ENCODE results near the gene FLACC1.

FLACC1 gene

GRCh38 chr2:201327678-201328077 is 29.5 kb downstream of the FLACC1 start:
- ATAC-seq: no peak
- TF ChIP-seq ZNF565 (CRISPR knock-in tag; conservative IDR thresholded peaks at IDR 0.05; ENCODE audit: low read depth) (no peak), CREB5 (CRISPR knock-in tag; IDR thresholded peaks at IDR 0.05; ENCODE audit: low read depth) (no peak), ZFP3 (CRISPR knock-in tag; IDR thresholded peaks at IDR 0.05) (no peak), TOX (CRISPR knock-in tag; IDR thresholded peaks at IDR 0.05; ENCODE audit: borderline replicate concordance) (no peak), TCF4 (CRISPR knock-in tag; IDR thresholded peaks at IDR 0.05; ENCODE audit: borderline replicate concordance) (no peak), ZC3H10 (CRISPR knock-in tag; IDR thresholded peaks at IDR 0.05) (no peak), OSR1 (CRISPR knock-in tag; IDR thresholded peaks at IDR 0.05) (no peak), ZNF70 (CRISPR knock-in tag; IDR thresholded peaks at IDR 0.05) (no peak), ARNTL (CRISPR knock-in tag; IDR thresholded peaks at IDR 0.05; ENCODE audit: borderline replicate concordance, low read depth) (no peak), GLIS3 (CRISPR knock-in tag; IDR thresholded peaks at IDR 0.05) (no peak), SNAI2 (CRISPR knock-in tag; IDR thresholded peaks at IDR 0.05) (no peak), ZNF8 (CRISPR knock-in tag; IDR thresholded peaks at IDR 0.05) (no peak), ISL1 (CRISPR knock-in tag; IDR thresholded peaks at IDR 0.05) (no peak), PPARA (CRISPR knock-in tag; IDR thresholded peaks at IDR 0.05; ENCODE audit: borderline replicate concordance) (no peak), RARB (CRISPR knock-in tag; IDR thresholded peaks at IDR 0.05) (no peak), TSHZ2 (CRISPR knock-in tag; IDR thresholded peaks at IDR 0.05) (no peak)

DNA sequence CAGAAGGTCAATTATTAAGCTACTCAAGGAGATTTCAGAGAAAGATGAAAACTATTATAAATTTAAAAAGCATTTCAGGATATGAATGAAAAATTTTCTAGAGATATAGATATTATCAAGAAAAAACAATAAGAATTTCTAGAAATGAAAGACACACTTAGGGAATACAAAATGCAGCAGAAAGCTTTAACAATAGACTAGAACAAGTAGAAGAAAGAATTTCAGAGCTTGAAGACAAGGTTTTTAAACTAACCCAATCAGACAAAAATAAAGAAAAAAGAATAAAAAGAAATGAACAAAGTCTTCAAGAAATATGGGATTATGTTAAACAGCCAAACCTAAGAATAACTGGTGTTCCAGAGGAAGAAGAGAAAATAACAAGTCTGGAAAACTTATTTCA is 34.4 kb downstream of the FLACC1 start:
- TF ChIP-seq ZNF70 (CRISPR knock-in tag; IDR thresholded peaks at IDR 0.05): no peak
- peak; percentile 44; the same call in 1 of the 2 replicates for TF ChIP-seq ZFP30 (CRISPR knock-in tag; IDR thresholded peaks at IDR 0.05)
- no peak for ATAC-seq

DNA sequence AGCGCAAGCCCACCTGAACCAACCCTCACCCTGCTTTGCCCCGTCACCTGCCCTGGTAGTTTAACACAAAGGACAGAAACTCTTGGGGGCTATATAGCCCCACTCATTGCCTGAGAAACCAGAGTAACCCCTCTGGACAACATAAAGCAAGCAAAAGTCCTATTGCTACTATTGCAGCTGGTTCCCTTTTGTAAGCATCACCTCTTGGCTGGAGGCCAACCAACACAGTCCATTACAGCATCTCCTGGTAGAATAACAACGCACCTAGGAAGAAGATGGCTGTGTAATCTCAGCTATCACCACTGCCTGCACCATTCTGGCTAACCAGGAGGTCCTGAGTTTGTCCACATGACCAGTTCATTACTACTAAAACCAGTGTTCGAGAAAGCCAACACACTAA is 36.4 kb downstream of the FLACC1 start:
- no peak for ATAC-seq
- TF ChIP-seq SNAI2 (CRISPR knock-in tag; IDR thresholded peaks at IDR 0.05) (no peak), OSR1 (CRISPR knock-in tag; IDR thresholded peaks at IDR 0.05) (no peak), CREB5 (CRISPR knock-in tag; IDR thresholded peaks at IDR 0.05; ENCODE audit: low read depth) (no peak), TCF4 (CRISPR knock-in tag; IDR thresholded peaks at IDR 0.05; ENCODE audit: borderline replicate concordance) (no peak), ZC3H10 (CRISPR knock-in tag; IDR thresholded peaks at IDR 0.05) (no peak), ZFP30 (CRISPR knock-in tag; IDR thresholded peaks at IDR 0.05) (no peak), ISL1 (CRISPR knock-in tag; IDR thresholded peaks at IDR 0.05) (no peak), ZNF565 (CRISPR knock-in tag; conservative IDR thresholded peaks at IDR 0.05; ENCODE audit: low read depth) (no peak), PPARA (CRISPR knock-in tag; IDR thresholded peaks at IDR 0.05; ENCODE audit: borderline replicate concordance) (no peak), GLIS3 (CRISPR knock-in tag; IDR thresholded peaks at IDR 0.05) (no peak)

GRCh38 chr2:201320257-201320656 is 36.9 kb downstream of the FLACC1 start:
- no peak for ATAC-seq
- TF ChIP-seq ESRRG (CRISPR knock-in tag; IDR thresholded peaks at IDR 0.05) (no peak), BACH2 (CRISPR knock-in tag; IDR thresholded peaks at IDR 0.05; ENCODE audit: borderline replicate concordance) (no peak), ZC3H10 (CRISPR knock-in tag; IDR thresholded peaks at IDR 0.05) (no peak), PPARA (CRISPR knock-in tag; IDR thresholded peaks at IDR 0.05; ENCODE audit: borderline replicate concordance) (no peak), TOX (CRISPR knock-in tag; IDR thresholded peaks at IDR 0.05; ENCODE audit: borderline replicate concordance) (no peak), ISL1 (CRISPR knock-in tag; IDR thresholded peaks at IDR 0.05) (no peak), SNAI2 (CRISPR knock-in tag; IDR thresholded peaks at IDR 0.05) (no peak), ZFP30 (CRISPR knock-in tag; IDR thresholded peaks at IDR 0.05) (no peak), ZNF565 (CRISPR knock-in tag; conservative IDR thresholded peaks at IDR 0.05; ENCODE audit: low read depth) (no peak), OSR1 (CRISPR knock-in tag; IDR thresholded peaks at IDR 0.05) (no peak), TCF4 (CRISPR knock-in tag; IDR thresholded peaks at IDR 0.05; ENCODE audit: borderline replicate concordance) (no peak), CREB5 (CRISPR knock-in tag; IDR thresholded peaks at IDR 0.05; ENCODE audit: low read depth) (no peak), ZNF8 (CRISPR knock-in tag; IDR thresholded peaks at IDR 0.05) (no peak), ZFP3 (CRISPR knock-in tag; IDR thresholded peaks at IDR 0.05) (no peak)
- TF ChIP-seq, protein P1, sequence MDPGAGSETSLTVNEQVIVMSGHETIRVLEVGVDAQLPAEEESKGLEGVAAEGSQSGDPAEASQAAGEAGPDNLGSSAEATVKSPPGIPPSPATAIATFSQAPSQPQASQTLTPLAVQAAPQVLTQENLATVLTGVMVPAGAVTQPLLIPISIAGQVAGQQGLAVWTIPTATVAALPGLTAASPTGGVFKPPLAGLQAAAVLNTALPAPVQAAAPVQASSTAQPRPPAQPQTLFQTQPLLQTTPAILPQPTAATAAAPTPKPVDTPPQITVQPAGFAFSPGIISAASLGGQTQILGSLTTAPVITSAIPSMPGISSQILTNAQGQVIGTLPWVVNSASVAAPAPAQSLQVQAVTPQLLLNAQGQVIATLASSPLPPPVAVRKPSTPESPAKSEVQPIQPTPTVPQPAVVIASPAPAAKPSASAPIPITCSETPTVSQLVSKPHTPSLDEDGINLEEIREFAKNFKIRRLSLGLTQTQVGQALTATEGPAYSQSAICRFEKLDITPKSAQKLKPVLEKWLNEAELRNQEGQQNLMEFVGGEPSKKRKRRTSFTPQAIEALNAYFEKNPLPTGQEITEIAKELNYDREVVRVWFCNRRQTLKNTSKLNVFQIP (CRISPR knock-in tag; IDR thresholded peaks at IDR 0.05; ENCODE audit: borderline replicate concordance, low read depth): no peak
- TF ChIP-seq, protein P2, sequence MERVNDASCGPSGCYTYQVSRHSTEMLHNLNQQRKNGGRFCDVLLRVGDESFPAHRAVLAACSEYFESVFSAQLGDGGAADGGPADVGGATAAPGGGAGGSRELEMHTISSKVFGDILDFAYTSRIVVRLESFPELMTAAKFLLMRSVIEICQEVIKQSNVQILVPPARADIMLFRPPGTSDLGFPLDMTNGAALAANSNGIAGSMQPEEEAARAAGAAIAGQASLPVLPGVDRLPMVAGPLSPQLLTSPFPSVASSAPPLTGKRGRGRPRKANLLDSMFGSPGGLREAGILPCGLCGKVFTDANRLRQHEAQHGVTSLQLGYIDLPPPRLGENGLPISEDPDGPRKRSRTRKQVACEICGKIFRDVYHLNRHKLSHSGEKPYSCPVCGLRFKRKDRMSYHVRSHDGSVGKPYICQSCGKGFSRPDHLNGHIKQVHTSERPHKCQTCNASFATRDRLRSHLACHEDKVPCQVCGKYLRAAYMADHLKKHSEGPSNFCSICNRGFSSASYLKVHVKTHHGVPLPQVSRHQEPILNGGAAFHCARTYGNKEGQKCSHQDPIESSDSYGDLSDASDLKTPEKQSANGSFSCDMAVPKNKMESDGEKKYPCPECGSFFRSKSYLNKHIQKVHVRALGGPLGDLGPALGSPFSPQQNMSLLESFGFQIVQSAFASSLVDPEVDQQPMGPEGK (CRISPR knock-in tag; IDR thresholded peaks at IDR 0.05; ENCODE audit: borderline replicate concordance): no peak
- TF ChIP-seq, protein P3, sequence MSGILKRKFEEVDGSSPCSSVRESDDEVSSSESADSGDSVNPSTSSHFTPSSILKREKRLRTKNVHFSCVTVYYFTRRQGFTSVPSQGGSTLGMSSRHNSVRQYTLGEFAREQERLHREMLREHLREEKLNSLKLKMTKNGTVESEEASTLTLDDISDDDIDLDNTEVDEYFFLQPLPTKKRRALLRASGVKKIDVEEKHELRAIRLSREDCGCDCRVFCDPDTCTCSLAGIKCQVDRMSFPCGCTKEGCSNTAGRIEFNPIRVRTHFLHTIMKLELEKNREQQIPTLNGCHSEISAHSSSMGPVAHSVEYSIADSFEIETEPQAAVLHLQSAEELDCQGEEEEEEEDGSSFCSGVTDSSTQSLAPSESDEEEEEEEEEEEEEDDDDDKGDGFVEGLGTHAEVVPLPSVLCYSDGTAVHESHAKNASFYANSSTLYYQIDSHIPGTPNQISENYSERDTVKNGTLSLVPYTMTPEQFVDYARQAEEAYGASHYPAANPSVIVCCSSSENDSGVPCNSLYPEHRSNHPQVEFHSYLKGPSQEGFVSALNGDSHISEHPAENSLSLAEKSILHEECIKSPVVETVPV (CRISPR knock-in tag; IDR thresholded peaks at IDR 0.05): no peak

All from SK-N-SH treated with all-trans-retinoic acid at 6 μM for 48 hours (cell line).